Uterus (tissue), 2 donors: ENCODE results near the gene BCL11B.

Experiments used
- POLR2A ChIP-seq, 2 donors: fragments of 450-650 bp; IDR thresholded peaks; one replicate each; pipeline ENCODE4 v1.6.1; 2016; ENCODE audit warnings: antibody characterized with exemption in 2 of 2, mild to moderate bottlenecking in 1 of 2, moderate library complexity in 1 of 2
- TF ChIP-seq, protein P1 (sequence below), 4 experiments: fragments of 200-600 bp in 2 of 4; fragments of 450-650 bp in 2 of 4; sonication (generic) in 2 of 4; IDR thresholded peaks; one replicate each; pipeline ENCODE4 v1.5.1; 2016 to 2019; ENCODE audit warnings: antibody characterized with exemption in 4 of 4, mild to moderate bottlenecking in 2 of 4, moderate library complexity in 1 of 4

DNA sequence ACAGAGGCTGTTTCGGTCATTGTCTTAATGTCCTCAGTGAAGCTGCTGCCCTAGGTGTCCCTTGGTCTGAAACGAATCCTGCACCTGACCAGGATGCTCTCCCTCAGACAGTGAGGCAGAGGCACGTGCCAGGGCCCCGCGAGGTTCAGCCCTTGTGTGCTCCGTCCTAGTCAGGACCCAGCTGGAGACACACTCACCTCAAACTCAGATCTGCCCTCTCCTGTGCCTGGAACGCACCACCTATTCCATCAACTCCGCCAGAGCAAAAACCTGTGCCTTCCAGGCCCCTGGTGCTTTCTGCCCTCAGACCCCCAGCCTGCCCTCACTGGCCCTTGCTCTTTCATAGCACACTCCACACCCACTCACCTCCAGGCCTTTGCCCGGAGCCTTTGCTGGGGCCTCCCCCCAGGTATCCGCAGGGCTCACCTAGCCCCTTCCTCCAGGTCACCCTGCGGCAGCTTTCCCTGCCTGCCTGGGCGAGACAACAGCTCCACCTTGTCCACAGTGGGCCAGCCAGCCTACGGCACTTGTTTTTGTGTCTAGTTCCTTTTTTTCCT lies 150.6 kb downstream of the BCL11B start:
- TF ChIP-seq POLR2A (IDR thresholded peaks at IDR 0.05) = no peak
- TF ChIP-seq, protein P1, sequence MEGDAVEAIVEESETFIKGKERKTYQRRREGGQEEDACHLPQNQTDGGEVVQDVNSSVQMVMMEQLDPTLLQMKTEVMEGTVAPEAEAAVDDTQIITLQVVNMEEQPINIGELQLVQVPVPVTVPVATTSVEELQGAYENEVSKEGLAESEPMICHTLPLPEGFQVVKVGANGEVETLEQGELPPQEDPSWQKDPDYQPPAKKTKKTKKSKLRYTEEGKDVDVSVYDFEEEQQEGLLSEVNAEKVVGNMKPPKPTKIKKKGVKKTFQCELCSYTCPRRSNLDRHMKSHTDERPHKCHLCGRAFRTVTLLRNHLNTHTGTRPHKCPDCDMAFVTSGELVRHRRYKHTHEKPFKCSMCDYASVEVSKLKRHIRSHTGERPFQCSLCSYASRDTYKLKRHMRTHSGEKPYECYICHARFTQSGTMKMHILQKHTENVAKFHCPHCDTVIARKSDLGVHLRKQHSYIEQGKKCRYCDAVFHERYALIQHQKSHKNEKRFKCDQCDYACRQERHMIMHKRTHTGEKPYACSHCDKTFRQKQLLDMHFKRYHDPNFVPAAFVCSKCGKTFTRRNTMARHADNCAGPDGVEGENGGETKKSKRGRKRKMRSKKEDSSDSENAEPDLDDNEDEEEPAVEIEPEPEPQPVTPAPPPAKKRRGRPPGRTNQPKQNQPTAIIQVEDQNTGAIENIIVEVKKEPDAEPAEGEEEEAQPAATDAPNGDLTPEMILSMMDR (IDR thresholded peaks at IDR 0.05) = no peak
